Daoy (cell line): ENCODE measurements around the gene IFTAP. TPM values are rescaled to one million over a fixed set of nuclear protein-coding genes. Genes with fewer than 3 reads are reported as not detected.

Experiments used
- DNase-seq: peaks from one replicate; pipeline ENCODE4 v3.0.0-alpha.2; 2015; ENCODE audit warnings: low read depth
- total RNA-seq: library from RNA; depleted of rRNA; stranded (reverse); fragments of >200 nt; shearing (Covaris generic); gene quantifications from 2 replicates; pipeline ENCODE4 v1.2.3, GENCODE V29; 2014

Gene IFTAP
- total RNA-seq, 1 experiment from 2014 or later = 31.7 TPM

- no peak for DNase-seq
Observed at GRCh38 chr11:36598051-36598450, 3.7 kb downstream of the IFTAP start, which contains the start of gene RAG2. Gene RAG2 (minus strand): TSS chr11:36598236. CDS start chr11:36594168, 4,068 bp downstream.

DNA sequence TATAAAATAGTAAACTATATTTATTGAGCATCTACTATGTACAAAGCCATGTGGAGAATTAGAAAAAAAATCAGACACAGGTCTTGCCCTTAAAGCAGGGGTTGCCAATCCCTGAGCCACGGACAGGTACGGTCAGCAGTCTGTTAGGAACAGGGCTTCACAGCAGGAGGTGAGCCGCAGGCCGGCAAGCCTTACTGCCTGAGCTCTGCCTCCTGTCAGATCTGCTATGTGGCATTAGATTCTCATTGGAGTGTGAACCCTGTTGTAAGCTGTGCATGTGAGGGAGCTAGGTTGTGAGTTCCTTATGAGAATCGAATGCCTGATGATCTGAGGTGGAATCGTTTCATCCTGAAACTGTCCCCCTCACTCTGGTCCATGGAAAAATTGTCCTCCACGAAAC, 5.9 kb downstream of the IFTAP start:
- DNase-seq = no peak

DNA sequence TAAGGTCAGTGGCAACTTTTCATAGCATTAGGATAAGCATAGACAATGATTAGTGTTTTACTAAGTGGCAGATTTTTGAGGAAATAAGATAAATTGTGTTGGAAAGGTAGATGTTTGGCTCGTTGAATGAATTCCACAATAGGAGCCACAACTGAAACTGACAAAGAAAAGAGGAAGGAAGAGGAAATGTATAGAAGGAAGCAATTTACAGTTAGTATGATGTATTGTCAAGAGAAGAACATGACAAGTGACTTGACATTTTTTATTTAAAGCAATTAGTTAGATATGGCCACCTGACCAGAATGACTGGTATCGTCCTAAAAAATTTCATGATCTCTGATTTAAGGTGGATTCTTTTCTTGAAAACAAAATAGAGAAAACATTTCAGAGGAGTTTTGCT, 6.9 kb downstream of the IFTAP start:
- no peak for DNase-seq

DNA sequence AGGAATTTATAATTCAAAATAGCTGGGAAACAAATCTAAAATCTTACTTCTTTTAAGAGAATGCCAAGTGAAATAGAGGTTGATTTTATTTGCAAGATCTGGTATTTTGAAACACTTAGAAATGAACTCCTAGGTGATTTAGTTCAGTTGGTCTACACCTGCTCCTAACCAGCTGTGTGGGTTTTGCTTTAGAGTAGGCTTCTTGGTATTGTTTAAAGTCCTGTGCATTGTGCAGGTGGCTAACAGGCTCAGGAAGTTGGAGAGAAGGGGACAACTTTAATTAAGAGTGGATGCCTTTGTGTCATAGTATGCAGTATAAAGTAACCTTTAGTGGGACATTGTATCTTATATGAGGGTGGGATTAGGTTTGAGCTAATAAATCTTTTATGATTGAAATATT, 7.8 kb downstream of the IFTAP start:
- no peak for DNase-seq

DNA sequence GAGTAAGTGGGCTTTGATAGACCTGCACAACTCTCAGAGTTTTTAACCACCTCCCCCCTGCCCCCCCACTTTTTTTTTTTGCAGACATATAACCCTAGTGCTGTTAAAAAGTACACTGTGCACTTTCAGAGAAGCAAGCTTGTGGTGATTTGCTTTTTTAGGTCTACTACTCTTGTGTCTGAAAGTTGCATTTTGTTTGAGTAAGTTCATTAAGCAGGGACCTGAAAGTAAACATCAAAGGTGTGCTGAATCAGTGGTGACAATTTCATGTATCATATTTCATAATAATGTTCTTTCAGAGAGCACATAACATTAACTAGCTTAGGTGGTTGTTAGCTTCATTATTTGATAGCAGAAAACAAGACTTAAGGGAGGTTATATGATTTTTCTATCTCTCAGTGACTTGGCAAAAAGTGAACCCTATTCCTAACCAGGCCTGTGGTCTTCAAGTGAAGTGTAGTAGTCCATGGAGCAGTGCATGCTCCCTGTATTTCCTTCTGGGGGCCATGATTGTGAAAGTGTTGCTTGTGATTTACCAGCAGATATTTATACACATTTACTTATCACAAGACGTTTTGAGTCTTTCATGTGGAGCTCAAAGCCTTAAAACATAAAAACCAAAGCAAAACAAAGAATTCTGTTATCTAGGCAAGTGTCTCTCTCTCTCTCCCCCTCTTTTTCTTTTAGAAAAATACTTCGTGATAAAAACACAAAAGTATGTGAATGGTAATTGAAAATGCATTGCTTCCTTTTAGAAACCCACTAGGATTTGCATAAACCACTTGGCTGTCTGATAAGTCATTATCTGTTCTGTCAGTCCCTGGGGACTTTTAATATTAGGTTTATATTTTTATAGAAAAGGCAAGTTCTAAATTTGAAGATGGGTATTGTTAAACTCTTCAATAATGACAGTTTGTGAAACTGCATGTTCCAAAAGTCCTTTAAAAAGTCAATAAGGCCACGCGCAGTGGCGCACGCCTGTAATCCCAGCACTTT, 11.2 kb downstream of the IFTAP start:
- DNase-seq = no peak

- DNase-seq = no peak
Observed at GRCh38 chr11:36608491-36609199, 14.3 kb downstream of the IFTAP start.

DNA sequence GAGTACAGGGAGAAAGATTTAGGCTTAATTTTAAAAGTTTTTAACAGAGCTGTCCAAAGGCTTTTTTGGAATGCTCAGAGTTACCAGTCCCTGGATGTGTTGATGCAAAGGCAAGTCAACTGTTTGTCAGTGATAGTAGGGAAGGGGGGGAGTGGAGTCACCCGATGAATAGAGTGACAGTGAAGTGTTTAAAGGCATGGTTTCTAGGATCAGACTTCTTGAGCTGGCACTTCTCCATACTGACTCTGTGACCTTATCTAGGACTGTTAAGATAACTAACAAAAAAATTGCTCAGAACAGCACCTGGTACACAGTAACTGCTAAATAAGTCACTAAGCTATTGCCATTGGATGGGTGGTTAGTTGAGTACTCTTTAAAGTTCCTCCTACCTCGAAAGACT, 15.1 kb downstream of the IFTAP start:
- no peak for DNase-seq

DNA sequence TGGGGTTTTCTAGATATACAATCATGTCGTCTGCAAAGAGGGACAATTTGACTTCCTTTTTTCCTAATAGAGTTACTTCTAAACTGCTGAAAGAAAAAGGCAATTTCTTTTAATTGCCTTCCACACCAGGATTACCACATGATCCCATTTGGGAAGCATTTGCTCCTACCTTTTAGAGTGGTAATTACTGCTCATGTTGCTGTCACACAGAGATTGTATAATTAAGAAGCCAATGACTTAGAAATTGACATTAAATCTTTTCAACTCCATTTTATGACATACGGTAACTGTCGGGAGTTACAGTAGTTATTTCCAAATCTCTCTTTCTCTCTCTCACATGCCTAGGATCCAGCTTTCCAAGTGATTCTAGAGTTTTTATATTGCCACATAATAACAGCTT, 21.5 kb downstream of the IFTAP start:
- no peak for DNase-seq

GRCh38 chr11:36617543-36618362, 23.5 kb downstream of the IFTAP start:
- DNase-seq = no peak

DNA sequence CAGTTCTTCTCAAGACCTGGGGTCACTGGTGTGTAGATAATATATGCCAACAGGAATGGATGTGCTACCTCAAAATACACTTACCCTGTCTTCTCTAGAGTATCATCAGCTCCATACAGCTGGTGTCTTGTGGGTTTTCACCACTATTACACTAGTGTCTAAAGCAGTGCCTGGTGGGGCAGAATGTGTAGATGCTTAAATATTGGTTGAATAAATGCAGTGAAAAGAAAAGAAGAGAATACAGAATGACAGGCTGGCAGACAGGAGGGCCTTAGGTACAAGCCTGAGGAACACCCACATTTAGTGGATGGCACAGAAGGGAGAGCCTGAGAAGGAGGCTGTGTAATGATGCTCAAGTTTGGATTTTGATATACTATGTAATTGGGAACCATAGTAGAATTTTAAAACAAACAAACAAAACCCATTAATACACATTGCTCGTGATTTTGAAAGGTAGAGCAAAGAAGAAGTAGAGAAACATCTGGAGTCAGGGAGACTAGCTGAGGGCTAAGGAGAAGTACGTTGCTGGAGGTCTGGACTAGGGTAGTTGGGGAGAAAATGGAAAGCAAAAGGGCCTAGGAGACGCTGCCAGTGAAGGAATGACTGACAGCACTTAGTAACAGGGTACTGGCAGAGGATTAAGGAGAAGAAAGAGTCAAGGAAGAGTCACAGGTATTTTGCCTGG, 24.2 kb downstream of the IFTAP start:
- DNase-seq = no peak

GRCh38 chr11:36619502-36619901, 25.2 kb downstream of the IFTAP start:
- no peak for DNase-seq

- DNase-seq = no peak
Observed at GRCh38 chr11:36620246-36620645, 25.9 kb downstream of the IFTAP start.

GRCh38 chr11:36622431-36623136, 28.3 kb downstream of the IFTAP start:
- DNase-seq = peak; percentile 23

GRCh38 chr11:36623494-36623893, 29.2 kb downstream of the IFTAP start:
- no peak for DNase-seq

DNA sequence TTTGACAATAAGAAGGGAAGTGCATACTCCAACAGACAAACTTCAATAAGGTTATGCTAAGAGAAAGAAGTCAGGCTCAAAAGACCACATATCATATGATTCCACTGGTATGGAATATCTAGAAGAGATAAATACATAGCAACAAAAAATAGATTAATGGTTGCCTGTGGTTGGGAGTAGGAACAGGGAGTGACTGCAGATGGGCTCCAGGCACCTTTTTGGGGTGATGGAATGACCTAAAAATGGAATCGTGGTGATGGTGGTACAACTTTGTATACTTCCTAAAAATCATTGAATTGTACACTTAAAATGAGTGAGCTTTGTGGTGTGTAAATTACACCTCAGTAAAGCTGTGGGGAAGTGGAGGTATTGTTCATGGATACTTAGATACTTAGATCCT, 32.7 kb downstream of the IFTAP start:
- no peak for DNase-seq

DNA sequence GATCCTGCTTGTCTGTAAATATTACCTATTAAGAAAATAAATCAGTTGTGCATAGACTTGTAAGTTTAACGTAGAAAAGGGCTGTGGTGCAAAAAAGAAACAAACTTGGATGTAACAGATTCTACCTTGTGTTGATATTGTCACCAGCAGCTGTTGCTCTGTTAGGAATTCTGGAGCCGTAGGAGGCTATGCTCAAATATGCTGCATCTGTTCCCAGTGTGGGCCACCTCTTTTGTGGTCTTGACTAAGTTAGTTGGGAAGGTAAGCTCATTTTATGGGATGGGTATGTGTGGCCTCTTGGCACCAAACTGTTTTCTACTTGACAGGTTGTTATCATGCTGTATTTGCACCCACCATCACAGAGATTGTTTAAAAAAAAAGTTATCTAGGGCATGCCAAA, 33.2 kb downstream of the IFTAP start:
- DNase-seq = no peak

DNA sequence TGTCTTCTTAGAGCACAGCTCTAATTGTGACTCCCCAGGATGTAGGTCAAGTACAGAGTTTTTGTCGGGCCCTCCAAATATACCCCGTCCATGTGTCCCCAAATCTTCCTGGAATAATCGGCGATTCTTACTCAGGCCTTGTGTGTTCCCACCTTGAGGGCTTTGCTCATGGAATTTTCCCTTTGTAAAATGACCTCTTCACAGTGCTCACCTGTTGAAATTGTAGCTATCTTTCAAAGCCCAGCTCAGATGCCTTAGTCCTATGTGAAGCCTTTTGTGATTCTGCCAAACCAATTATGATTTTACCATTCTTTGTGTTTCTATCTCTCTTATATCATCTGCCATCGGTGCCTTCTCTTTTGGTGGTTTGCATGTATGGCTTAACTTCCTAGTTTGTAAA, 33.8 kb downstream of the IFTAP start:
- no peak for DNase-seq

DNA sequence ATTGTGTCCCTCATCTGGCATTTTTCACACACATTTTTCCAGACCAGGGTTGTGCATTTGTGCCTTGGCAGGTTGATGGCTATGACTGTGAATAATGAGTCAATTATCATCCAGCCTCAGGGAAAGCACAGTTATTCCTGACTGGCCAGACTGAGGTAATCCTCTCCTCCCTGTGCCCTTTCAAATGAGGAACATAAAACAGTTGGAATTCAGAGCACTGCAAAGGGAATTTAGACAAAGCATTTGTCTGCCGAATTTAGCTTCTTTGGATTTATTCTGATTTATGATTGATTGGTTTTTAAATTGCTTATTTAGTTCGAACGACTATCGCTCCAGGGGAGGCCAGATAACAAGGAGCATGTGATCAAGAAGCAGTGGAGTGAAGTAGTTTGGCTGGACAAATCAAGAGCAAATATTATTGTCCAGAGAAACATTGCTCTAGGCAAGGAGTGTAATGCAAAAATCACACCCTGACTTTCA, 34.5 kb downstream of the IFTAP start:
- no peak for DNase-seq

DNA sequence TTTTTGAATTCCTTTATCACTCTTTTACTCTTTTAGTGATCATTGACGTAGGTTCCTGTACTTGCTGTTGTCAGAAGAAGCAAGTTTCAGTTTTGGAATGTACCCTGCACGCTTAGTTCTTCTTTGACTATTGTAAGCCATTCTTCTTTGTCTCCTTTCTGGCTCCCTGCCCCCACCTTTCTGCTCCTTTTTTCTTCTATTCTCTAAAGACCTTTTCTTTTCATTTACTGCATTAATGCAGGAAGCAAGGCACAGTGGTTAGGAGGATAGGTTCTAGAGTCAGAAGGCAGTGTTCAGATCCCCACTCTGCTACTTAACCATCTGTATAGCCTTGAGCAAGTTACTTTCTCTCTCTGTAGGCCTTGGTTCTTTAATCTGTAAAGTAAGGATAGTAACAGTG, 37.5 kb downstream of the IFTAP start:
- no peak for DNase-seq

GRCh38 chr11:36635066-36635862, 41.0 kb downstream of the IFTAP start:
- no peak for DNase-seq
